Astrocyte (in vitro differentiated cells and primary cell): ENCODE results near the gene RNF169. TPM values are rescaled to one million over a fixed set of nuclear protein-coding genes. Genes with fewer than 3 reads are reported as not detected.

Experiments
- DNase-seq: peaks from one replicate; pipeline ENCODE4 v3.0.0-alpha.2; 2010; ENCODE audit warnings: low read depth
- FAIRE-seq: peaks from 2 replicates; lab custom pipeline; 2011; peaks lifted over from hg19 to GRCh38; lab: Jason Lieb, UNC
- H2AFZ ChIP-seq: 2 replicates; pipeline ENCODE4 v1.6.0; 2012; ENCODE audit warnings: low read depth, low read length, inconsistent platforms
- H3K27ac ChIP-seq: 2 replicates; pipeline ENCODE4 v1.5.1; 2011; ENCODE audit warnings: low read depth, low read length, inconsistent platforms
- H3K27me3 ChIP-seq: 2 replicates; pipeline ENCODE4 v1.6.0; 2011; ENCODE audit warnings: low read length, inconsistent platforms; ENCODE audit not compliant: insufficient read depth
- H3K36me3 ChIP-seq: 2 replicates; pipeline ENCODE4 v1.5.1; 2011; ENCODE audit warnings: low read length, inconsistent platforms; ENCODE audit not compliant: insufficient read depth
- H3K4me1 ChIP-seq: 2 replicates; pipeline ENCODE4 v1.5.1; 2011; ENCODE audit warnings: low read length, inconsistent platforms; ENCODE audit not compliant: insufficient read depth
- H3K4me2 ChIP-seq: 2 replicates; pipeline ENCODE4 v1.6.0; 2012; ENCODE audit warnings: low read length, inconsistent platforms
- H3K4me3 ChIP-seq: 2 replicates; pipeline ENCODE4 v1.5.1; 2011; ENCODE audit warnings: low read depth, mild to moderate bottlenecking, low read length, inconsistent platforms; ENCODE audit not compliant: insufficient read depth
- H3K79me2 ChIP-seq: 2 replicates; pipeline ENCODE4 v1.6.0; 2012; ENCODE audit warnings: mild to moderate bottlenecking, low read length, inconsistent platforms; ENCODE audit not compliant: insufficient read depth
- H3K9ac ChIP-seq: 2 replicates; pipeline ENCODE4 v1.6.0; 2012; ENCODE audit warnings: mild to moderate bottlenecking, low read length, inconsistent platforms
- H3K9me3 ChIP-seq: 2 replicates; pipeline ENCODE4 v1.5.1; 2012; ENCODE audit warnings: low read depth, mild to moderate bottlenecking, low read length, inconsistent platforms; ENCODE audit not compliant: insufficient read depth
- H4K20me1 ChIP-seq: 2 replicates; pipeline ENCODE4 v1.6.0; 2012; ENCODE audit warnings: low read length, inconsistent platforms; ENCODE audit not compliant: insufficient read depth
- H3K27ac Mint-ChIP-seq: one replicate; pipeline ENCODE4 v1.8.0; 2021; ENCODE audit warnings: mild to moderate bottlenecking, mixed read lengths; ENCODE audit not compliant: unreplicated experiment
- H3K27me3 Mint-ChIP-seq: one replicate; pipeline ENCODE4 v1.8.0; 2021; ENCODE audit warnings: low read depth, mixed read lengths; ENCODE audit not compliant: unreplicated experiment
- H3K36me3 Mint-ChIP-seq: one replicate; pipeline ENCODE4 v1.8.0; 2021; ENCODE audit warnings: low read depth, mixed read lengths; ENCODE audit not compliant: unreplicated experiment
- H3K4me1 Mint-ChIP-seq: one replicate; pipeline ENCODE4 v1.8.0; 2021; ENCODE audit warnings: low read depth, mixed read lengths; ENCODE audit not compliant: unreplicated experiment
- H3K4me3 Mint-ChIP-seq: one replicate; pipeline ENCODE4 v1.8.0; 2021; ENCODE audit warnings: mild to moderate bottlenecking, moderate library complexity, mixed read lengths; ENCODE audit not compliant: unreplicated experiment
- H3K9me3 Mint-ChIP-seq: one replicate; pipeline ENCODE4 v1.8.0; 2021; ENCODE audit warnings: mild to moderate bottlenecking, mixed read lengths; ENCODE audit not compliant: unreplicated experiment
- CTCF ChIP-seq: IDR thresholded peaks from 2 replicates; pipeline ENCODE4 v1.5.1; 2011; ENCODE audit warnings: low read depth, mild to moderate bottlenecking, inconsistent platforms, low read length, moderate library complexity; ENCODE audit not compliant: insufficient read depth
- EZH2 ChIP-seq: IDR thresholded peaks from 2 replicates; pipeline ENCODE4 v1.6.1; 2012; ENCODE audit warnings: mild to moderate bottlenecking, low read length, inconsistent platforms; ENCODE audit not compliant: insufficient read depth
- total RNA-seq: library from RNA; stranded (reverse); gene quantifications from 2 replicates; pipeline ENCODE4 v1.2.1, GENCODE V29; 2021

The RNF169 gene
- total RNA-seq, 1 donor from 2014 or later, result 10.7 TPM

GRCh38 chr11:74842967-74843366 lies 94.3 kb downstream of the RNF169 start:
- Mint-ChIP-seq H3K4me3 (no peak overlapping the region), H3K4me1 (peaks cover 17% of the 10 kb centered on the region), H3K27ac (no peak overlapping the region), H3K36me3 (peaks cover 13% of the 10 kb centered on the region), H3K9me3 (no peaks in the 10 kb centered on the region), H3K27me3 (no peaks in the 10 kb centered on the region)
- Histone ChIP-seq H3K27me3 (no peaks in the 10 kb centered on the region), H3K4me1 (peaks cover 4% of the 10 kb centered on the region), H3K4me3 (no peak overlapping the region), H3K27ac (no peak overlapping the region), H3K9me3 (no peaks in the 10 kb centered on the region), H2AFZ (no peak overlapping the region), H3K4me2 (no peak overlapping the region), H3K9ac (no peak overlapping the region), H3K79me2 (no peaks in the 10 kb centered on the region), H3K36me3 (peaks cover 20% of the 10 kb centered on the region), H4K20me1 (peaks cover 5% of the 10 kb centered on the region)
- TF ChIP-seq EZH2 (no peak), CTCF (no peak)
- DNase-seq, result no peak
- no peak for FAIRE-seq

- Histone ChIP-seq H4K20me1 (peaks cover 5% of the 10 kb centered on the region), H3K4me3 (no peak overlapping the region), H3K4me2 (no peak overlapping the region), H3K4me1 (peaks cover 4% of the 10 kb centered on the region), H3K27me3 (no peaks in the 10 kb centered on the region), H3K27ac (no peak overlapping the region), H3K36me3 (peaks cover 15% of the 10 kb centered on the region), H3K9me3 (no peaks in the 10 kb centered on the region), H2AFZ (no peak overlapping the region), H3K9ac (no peak overlapping the region), H3K79me2 (no peaks in the 10 kb centered on the region)
- H3K36me3 Mint-ChIP-seq, result peaks cover 15% of the 10 kb centered on the region
- TF ChIP-seq CTCF, result no peak
- no peak for TF ChIP-seq EZH2
- DNase-seq (no peak), FAIRE-seq (no peak)
- no peak overlapping the region for H3K4me3 Mint-ChIP-seq
- H3K27ac Mint-ChIP-seq, result no peak overlapping the region
- H3K27me3 Mint-ChIP-seq, result no peaks in the 10 kb centered on the region
- H3K4me1 Mint-ChIP-seq, result peaks cover 12% of the 10 kb centered on the region
- H3K9me3 Mint-ChIP-seq, result no peaks in the 10 kb centered on the region
These were observed 95.4 kb downstream of the RNF169 start for GRCh38 chr11:74844072-74844471.

- Histone ChIP-seq H3K79me2 (no peaks in the 10 kb centered on the region), H3K4me1 (peaks cover 10% of the 10 kb centered on the region), H3K9ac (no peak overlapping the region), H3K4me3 (no peak overlapping the region), H3K36me3 (peaks cover 12% of the 10 kb centered on the region), H2AFZ (no peak overlapping the region), H3K27me3 (no peaks in the 10 kb centered on the region), H3K9me3 (no peaks in the 10 kb centered on the region), H4K20me1 (peaks cover 5% of the 10 kb centered on the region), H3K27ac (no peak overlapping the region), H3K4me2 (no peak overlapping the region)
- Mint-ChIP-seq H3K4me1 (peaks cover 16% of the 10 kb centered on the region), H3K9me3 (no peaks in the 10 kb centered on the region), H3K27me3 (no peaks in the 10 kb centered on the region), H3K27ac (no peak overlapping the region), H3K4me3 (no peak overlapping the region), H3K36me3 (peaks cover 15% of the 10 kb centered on the region)
- no peak for DNase-seq
- FAIRE-seq, result no peak
- no peak for TF ChIP-seq EZH2
- TF ChIP-seq CTCF, result no peak
These were observed 96.2 kb downstream of the RNF169 start for GRCh38 chr11:74844865-74845264.
